Bone marrow (tissue), 2 donors: ENCODE data around the gene ATP2B2.

Experiments used
- DNase-seq, 2 donors: peaks; one replicate each; lab custom pipeline; 2025; lab: John Stamatoyannopoulos, UW

The ATP2B2 gene

DNA sequence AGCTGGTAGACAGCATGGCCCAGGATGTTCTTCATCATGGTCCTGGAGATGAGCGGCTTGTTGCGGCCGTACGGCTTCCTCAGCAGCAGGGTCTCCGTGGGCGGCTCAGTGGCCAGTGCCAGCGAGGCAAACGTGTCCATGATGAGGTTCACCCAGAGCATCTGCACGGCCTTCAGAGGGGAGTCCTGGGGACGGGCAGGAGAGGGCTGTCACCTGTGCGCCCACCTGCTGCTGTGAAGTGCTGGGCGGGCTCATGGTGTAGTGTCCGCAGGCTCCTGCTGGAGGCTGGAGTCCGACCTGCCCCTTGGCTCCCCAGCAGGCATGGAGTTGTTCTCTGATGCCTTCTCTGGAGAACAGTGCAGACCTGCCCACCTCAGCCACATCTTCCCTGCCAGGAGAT is 162.6 kb downstream of the ATP2B2 start:
- DNase-seq = no peak

DNA sequence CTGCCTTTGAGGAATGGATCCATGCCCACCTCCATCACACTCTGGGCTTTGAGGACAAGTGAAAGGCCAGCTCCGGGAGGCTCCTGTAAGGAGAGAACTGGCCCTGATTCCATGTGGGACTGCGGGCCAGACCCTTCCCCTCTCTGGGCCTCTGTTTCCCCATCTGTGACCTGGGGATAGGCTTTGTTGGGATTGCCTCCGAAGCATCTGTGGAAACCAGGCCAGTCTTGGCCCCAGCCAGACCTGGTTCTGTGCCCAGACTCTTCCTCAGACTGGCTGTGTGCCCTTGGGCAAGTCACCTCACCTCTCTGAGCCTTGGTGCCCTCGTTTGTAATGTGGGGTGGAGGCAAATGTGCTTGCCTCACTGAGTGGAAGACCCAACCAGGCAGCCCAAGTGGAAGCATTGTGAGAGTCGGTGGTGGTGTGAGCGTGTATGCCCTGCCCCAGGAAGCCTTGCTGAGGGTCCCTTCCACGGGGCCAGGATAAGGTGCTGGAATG is 163.4 kb downstream of the ATP2B2 start:
- DNase-seq = no peak

DNA sequence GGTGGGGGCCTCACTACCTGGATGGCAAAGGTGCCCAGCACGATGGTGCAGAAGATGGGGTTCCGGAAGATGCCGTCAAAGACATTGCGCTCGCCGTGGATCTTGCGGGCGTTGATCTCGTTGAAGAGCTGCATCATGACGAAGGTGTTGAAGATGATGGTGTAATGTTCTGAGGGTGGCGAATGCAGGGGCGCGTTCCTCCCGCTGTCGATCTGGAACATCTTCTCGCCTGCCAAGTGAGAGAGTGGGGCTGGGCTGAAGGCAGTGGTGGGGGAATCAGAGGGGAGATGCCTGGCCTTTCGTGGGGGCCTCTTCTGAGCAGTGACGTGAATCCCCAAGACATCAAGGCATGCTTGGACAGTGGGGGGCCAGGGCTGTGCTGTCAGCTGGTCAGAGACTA is 164.9 kb downstream of the ATP2B2 start:
- DNase-seq = no peak

DNA sequence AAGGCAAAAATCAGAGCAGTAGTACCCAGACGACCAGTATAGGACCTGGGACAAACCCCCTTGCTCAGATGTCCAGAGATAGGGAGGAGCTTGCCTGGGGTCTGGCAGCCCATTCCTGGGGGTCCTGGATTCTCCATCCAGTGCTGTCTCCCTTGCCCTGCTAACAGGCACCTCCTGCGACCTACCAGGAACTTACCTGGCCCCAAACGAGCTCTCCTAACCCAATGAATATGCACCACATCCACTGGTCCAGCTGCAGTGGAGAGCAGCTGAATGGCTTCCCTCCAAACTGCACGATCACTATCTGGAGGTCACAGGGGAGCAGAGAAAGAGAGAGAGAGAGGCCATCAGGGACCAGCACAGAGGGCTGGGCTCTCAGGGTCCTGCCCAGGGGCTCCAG is 165.3 kb downstream of the ATP2B2 start:
- DNase-seq = no peak

DNA sequence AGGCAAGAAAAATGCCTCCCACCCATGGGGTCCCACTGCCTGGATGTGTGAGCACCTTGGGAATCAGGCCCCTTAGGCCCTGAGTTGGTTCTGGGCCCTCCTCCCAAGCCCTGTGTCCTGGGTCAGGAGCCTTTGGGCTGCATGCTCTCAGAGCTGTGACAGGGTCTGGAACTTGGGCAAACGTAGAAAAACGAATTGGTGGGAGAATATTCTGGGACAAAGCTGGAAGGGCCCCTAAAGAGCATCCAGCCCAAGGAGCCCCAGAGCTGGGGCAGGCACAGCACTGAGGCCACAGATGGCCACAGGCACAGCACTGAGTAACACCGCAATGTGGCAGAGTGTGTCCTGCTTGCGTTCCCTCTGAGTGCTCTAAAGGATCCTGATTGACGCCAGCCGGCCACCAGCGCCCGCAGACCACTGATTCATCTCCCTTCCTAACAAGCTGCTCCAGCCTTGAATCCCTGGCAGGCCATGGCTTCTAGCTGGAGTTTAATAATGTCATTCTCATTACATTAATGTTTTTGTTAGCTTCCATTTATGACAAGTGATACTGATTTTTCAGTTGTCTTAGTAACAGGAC is 165.9 kb downstream of the ATP2B2 start:
- DNase-seq = no peak

DNA sequence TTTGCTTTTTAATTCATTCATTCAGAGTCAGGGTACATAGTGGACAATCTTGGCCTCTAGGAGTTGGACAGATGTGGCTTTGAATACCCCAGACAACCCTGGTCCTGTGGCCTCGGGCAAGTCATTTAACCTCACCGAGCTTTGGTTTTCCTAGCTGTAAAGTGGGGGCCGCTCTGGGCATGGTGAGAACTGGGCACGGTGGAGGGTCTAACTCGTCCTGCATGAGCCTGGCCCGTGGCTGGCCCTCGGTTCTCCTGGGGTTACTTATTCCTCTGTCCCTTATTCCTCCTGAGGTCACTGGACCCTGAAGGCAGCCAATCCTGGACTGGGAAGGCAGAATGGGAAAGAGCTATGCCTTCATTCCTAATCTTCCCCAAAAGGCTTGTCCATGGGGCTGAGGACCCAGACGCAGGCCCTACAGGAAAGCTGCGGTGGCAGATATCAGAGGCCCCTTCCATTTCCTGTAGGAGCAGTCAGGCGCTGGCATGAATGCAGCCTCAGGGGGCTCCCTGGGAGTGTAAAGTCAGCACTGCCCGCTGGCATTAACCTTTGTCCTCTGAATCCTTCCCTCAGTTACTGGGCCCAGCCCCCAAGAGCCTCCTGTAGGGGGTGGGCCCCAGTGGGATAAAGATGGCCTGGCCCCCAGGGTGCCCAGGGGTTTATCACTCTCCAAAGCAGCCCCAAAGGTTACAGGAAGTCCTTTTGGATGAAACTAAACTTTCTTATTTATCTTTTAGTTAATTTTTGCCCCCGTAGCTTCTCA is 166.6 kb downstream of the ATP2B2 start:
- no peak for DNase-seq

DNA sequence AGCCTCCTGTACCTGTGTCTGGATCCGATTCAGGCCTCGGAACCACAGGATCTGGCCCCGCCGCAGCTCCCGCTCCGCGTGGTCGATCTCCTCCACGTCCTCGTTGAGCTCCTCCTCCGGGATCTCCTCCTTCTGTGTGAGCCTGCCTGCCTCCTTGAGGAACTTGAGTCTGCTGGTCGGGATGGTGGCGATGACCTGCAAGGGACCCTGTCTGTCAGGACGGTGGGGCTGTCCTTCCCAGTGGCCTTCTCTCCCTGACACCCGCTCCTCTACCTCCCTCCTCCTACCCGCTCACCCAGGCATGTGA is 167.3 kb downstream of the ATP2B2 start:
- DNase-seq = no peak

DNA sequence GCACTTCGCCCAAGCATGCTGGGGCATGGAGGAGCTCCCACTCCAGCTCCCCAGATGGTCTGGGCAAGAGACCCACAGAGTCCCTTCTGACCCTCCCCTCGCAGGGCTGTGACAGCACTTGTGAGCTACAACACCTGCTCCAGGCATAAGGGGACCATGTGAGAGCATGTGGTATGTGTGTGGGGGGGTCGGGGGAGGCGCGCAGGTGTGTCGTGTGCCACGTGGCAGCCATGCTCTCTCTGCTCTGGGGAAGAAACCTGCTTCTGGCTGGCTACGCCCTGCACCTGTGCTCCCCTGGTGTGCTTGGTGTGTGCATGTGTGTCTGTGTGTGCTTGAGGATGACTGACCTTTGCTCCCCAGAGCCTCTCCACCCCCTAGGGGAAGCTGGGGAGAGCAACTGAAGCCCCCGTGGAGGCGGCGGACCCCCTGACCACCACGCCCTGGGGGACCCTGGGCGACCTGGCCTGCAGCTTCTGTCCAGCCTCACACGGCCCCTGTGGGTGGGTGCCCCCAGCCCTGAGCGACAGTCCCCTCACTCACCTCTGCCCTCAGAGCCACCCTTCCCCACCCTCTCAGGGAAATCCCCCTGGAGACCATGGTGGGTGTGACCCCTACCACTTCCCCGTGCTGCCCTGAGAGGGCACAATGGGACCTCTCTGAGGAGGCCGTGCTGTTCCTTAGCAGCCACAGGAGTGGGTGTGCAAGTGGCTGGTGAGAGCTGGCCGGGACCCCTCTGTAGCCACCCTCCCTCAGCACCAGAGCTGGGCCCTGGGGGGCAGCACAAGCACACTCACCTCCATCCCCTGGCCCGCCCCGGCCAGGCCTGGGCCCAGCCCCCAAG is 167.8 kb downstream of the ATP2B2 start:
- DNase-seq = no peak

DNA sequence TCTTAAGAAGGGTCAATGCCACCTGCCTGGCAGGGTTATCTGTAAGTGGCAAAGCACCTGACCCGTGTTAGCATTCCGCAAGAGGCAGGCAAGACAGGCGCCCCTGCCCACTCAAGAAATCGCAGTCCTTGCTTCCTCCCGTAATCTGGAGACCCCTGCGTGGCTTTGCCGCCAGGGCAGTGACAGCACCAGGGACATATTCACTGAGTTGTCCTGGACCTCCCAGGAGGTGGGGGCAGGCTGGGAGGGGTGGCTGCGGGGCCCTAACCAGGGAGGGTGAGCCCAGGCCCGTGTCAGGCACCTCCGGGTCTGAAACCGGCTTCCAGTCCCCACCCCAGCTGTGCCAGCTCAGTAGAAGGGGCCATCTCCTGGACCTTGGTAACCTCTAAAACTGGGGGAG is 168.6 kb downstream of the ATP2B2 start:
- DNase-seq = no peak

DNA sequence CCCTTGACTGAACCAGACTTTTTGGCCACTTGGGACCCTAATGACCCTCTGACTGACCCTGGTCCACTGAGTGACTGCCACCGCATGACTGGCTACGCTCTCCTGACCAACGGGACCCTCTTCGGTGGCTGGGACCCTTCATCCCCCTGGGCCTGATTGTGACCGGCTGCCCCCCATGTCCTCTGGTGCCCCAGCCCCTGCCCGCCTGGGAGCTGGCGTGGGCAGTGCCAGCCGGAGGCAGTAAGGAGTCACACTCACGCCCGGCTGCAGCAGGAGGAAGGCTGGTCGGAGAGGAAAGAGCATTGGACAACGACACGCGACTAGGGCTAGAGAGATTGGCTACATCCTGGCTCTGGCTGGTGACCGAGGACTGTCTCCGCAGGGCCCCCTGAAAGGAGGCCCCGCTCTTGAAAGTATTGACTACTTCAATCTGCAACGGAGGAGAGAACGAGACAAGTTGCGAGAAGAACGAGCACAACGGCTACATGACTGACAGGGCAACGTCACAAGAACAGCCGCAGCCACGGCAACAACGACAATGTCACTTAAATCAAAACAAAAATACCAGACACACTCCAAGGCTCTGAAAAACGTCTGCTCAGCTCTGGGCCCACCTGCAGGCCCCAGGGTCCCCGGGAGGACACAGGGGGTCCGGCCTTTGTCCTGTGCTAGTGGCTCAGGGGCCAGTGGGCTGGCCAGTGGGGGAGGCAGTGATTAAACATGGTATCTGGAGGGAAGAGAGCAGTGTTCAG is 169.3 kb downstream of the ATP2B2 start:
- no peak for DNase-seq

DNA sequence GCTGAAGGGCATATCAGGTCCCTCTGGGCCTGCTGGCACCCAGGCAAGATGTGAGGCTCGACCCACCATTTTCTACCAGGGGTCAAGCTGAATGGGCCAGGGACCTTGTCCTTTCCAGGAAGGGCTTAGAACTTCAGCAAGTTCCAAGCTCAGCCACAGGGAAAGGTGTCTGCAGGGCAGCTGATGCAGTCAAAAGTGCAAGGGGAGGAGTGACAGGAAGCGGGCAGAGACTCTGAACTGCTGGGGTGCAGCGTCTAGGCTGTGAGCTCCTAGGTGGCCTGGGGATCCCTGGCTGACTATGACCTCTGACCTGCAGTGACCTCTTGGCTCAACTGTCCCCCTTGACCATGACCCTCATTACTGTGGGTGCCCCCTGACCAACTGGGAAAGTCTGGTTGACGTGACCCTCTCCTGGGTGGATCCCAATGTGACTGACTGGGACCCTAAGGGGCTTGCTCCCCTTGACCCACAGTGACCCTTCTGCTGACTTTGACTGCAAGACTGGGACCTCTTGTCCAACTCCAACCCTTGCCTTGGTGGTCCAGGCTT is 170.1 kb downstream of the ATP2B2 start:
- DNase-seq = no peak

DNA sequence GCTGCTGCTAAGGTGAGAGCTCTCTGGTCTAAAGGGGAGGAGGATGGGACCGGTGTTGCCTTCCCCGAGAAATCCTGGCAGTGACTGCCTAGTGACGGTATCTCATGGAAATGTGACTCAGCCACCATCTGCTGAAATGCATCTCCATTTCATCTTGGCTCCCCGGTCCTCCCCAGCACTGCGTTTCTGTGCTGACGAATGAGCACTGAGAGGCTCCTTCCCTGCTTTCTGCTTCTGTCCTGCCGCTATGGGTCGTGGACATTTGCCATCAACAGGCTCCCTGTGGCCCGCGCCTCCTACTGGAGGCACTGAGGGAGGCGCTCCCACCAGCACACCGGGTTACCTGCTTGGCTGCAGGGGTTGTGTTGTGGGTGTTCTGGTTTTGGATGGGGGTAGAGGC is 170.9 kb downstream of the ATP2B2 start:
- DNase-seq = no peak

DNA sequence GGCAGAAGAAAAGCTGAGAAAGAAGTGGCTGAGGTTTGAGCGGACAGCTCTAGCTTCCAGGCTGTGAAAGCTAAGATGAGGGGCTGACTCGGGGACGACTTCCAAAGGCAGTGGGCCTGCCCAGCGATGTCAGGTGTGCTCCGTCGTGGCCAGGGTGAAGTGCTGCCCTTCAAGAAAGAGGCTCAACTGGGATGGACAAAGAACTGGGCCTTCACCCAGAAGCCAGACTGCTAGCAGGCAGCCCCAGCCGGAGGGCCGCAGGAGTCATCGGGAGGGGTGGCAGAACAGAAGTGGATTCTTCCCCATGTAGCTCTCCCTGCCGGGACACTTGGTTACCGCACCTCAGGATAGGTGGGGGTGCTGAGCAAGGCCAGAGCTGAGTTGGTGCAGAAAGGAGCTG is 171.3 kb downstream of the ATP2B2 start:
- no peak for DNase-seq

DNA sequence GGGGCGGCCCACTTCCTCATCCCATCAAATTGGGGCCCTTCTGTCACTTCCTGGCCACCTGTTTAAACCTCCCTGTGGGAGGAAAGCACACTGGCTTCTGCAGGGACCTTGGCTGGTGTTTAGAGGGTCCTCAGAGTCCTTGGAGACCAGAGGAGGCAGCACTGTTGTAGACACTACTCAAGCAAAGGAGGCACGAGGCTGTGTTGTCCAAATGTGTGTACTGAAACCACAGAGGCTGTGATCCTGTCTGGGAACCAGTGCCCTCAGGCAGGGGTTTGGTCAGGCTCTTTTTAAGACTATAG is 172.1 kb downstream of the ATP2B2 start:
- DNase-seq = no peak

DNA sequence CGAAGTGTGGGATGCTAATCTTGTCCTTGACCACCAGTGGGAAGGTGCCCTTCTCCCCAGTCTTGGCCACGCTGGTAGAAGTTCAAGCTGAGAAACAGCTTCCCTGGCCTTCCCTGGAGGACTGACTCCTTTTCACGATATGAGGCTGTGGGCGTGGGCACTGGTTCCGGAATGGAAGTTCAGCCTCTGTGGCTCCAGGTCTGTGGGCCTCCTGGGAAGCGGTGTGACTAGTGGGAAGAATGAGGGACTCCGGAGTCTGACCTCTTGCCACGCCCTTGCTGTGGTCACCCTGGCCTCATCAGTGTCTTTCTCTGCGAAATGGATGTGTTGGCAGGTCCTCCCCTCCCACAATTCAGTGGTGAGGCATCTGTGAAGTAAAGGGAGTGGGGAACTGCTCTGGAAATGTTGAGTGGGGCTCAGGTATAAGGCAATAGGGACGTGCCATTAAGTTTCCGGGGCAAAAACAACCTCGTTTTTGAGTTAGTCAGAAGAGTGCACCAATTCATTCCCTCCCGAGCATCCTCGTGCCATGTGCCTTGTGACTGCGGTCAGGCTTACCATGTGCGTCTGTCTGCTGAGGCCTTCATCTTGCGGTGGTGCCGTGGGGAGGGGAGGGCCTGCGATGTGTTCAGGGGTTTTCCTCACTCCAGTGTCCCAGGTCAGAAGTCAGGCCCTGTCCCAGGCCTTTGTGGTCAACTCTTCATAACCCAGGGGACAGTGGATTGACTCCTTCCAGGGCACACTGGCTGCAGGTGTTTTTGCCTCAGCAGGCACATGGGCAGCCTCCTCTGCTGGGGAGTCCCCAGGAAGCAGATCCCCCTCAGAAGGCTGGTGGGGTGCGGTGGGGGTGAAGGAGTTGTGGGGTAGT is 172.7 kb downstream of the ATP2B2 start:
- DNase-seq = no peak

DNA sequence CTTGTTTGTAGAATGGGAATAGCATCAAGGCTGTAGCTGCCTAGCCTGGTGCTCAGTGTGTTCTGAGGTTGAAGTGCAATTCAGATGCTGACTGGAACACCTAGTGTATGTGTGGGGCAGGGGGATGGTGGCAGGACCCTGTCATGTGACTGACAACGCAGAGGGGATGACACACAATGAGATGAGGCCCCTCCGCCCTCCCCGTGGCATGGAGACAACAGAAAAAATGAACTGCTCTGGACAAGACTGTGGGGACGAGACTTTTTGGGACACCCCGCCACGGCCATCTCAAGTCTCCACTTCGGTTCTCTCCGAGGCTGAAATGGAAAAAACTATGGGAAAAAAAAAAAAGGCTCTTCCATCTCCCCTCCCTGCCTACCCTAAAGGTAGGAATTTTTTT is 174.1 kb downstream of the ATP2B2 start:
- no peak for DNase-seq

DNA sequence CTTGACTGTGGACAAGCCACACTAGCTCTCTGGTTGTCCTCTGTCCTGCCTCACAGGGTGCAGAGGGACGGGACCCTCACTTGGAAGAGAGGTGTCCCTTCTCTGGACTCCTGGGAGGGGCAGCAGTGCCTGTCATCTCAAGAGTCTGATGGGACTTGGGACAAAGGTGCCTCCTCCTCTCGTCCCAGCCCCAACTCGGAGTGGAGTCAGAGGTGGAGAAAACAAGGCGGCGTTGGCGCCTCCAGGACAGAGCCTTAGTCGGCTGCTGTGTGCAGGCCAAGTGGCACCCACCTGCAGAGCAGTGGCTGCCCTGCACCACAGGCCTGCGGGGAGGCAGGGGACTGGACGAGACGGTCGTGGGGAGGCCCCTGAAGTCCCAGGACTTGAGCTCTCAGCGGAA is 175.1 kb downstream of the ATP2B2 start:
- DNase-seq = no peak

DNA sequence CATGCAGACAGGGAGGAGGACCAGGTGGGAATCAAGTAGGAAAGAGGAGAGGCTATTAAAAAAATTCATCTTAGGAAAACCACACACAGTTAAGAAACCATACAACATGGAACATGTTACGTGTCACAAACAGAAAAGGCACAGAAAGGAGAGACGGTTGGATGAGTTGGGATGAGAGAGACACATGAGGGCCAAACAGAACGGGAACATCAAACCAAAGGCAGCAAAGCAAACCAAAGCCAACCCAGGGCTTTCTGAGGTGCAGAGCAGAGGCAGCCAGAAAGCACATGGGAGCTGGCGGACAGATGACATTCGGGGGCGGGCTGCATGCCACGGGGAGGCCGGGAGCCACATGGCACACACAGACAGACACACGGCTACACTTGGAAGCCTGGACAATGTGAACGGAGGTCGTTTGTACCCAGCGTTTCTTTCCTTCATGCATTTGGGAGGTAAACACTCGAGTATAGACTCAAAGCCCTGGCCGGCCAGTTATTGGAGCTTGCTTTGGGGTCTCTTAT is 175.8 kb downstream of the ATP2B2 start:
- no peak for DNase-seq

DNA sequence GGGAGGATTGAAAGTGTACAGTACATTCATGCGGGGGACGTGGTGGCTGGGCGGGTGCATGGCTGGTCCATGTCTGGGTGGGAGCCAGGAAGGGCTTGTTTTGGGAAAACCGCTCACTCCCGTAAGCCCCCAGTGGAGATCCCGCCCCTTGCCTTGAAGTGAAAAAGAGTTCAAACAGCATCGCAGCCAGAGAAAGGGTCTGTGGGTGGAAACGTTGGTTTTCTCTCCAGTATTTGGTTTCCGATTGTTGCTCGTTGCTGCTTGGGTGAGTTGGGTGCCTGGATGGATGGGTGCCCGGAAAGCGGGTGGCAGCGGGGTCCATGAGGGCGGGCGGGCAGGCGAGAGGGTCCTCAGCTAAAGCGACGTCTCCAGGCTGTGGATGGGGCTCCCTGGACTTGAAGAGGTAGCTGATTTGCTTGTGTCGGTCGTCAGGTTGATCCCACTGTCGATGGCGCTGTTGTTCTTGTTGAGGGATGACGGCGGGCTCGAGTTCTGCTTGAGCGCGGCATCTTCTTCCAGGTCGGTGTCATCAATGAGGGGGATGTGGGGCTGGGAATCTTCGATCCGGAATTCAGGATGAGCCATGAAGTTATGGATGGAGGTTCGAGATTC is 176.8 kb downstream of the ATP2B2 start:
- no peak for DNase-seq

DNA sequence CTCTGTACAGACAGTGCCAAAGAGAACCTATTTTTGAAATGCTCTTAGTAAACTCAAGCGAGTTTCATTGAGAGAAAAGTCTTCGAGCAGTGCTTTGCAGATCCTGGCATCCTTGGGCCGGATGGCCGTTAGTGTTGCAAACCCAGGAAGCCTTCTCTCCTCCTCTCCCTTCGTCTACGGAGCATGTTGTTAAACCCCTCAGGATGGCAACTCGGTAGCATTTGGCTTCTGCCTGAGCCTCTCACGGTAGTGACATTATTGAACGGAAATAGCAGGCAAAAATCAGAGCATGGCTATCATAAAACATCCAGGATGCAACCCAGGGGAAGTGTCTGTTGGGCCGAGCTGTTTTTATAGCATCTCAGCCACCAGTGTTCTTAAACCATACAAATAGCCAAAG is 177.8 kb downstream of the ATP2B2 start:
- DNase-seq = no peak

DNA sequence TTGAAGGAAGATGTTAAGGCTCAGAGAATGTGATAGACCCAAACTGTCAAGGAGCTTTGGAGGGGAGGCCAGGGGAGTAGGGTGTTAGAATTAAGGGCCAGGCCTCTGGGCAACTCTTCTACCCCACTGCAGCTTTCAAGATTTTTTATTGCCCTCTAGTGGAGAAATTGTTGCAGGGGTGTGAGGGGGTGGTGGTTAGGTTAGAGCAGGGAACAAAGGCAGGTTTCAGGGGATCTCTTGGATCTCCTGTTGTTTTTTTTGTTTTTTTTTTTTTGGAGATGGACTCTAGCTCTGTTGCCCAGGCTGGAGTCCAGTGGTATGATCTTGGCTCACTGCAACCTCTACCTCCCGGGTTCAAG is 183.1 kb downstream of the ATP2B2 start:
- DNase-seq = peak in 1 of 2 donors; percentile 48
